HepG2 (cell line): ENCODE measurements around the gene SAMD10. TPM values are rescaled to one million over a fixed set of nuclear protein-coding genes. Genes with fewer than 3 reads are reported as not detected.

Source experiments
- ATF7 ChIP-seq, 2 experiments: fragments of 450-650 bp in 1 of 2; sonication (generic) in 1 of 2; formaldehyde crosslinking in 1 of 2; IDR thresholded peaks; 2 replicates each; pipeline versions ENCODE4 v1.4.0 to v1.6.1; 2016 to 2020; ENCODE audit warnings: antibody characterized with exemption in 1 of 2, mild to moderate bottlenecking in 1 of 2, missing genetic modification reagents in 1 of 2
- CREB3 ChIP-seq: sonication (generic); formaldehyde crosslinking; IDR thresholded peaks from 2 replicates; pipeline ENCODE4 v1.5.0; 2020; ENCODE audit warnings: missing genetic modification reagents
- DZIP1 ChIP-seq: sonication (generic); formaldehyde crosslinking; IDR thresholded peaks from 2 replicates; pipeline ENCODE4 v1.5.0; 2020; ENCODE audit warnings: mild to moderate bottlenecking, missing genetic modification reagents
- HBP1 ChIP-seq: IDR thresholded peaks from 2 replicates; pipeline ENCODE4 v1.6.1; 2016; ENCODE audit warnings: low read depth, control low read depth
- HOXA5 ChIP-seq: sonication (generic); formaldehyde crosslinking; IDR thresholded peaks from 2 replicates; pipeline ENCODE4 v1.4.0; 2020; ENCODE audit warnings: missing genetic modification reagents
- KDM2A ChIP-seq: sonication (generic); formaldehyde crosslinking; IDR thresholded peaks from 2 replicates; pipeline ENCODE4 v1.4.0; 2020; ENCODE audit warnings: low read depth, missing genetic modification reagents, borderline replicate concordance
- PREB ChIP-seq: sonication (generic); formaldehyde crosslinking; IDR thresholded peaks from 2 replicates; pipeline ENCODE4 v1.4.0; 2020; ENCODE audit warnings: missing genetic modification reagents
- SMYD3 ChIP-seq: sonication (generic); formaldehyde crosslinking; IDR thresholded peaks from 2 replicates; pipeline ENCODE4 v1.8.1; 2023; ENCODE audit warnings: mild to moderate bottlenecking, missing genetic modification reagents
- SPEN ChIP-seq: sonication (generic); formaldehyde crosslinking; IDR thresholded peaks from 2 replicates; pipeline ENCODE4 v1.5.1; 2020; ENCODE audit warnings: low read depth, mild to moderate bottlenecking, missing genetic modification reagents
- TOE1 ChIP-seq: sonication (generic); formaldehyde crosslinking; IDR thresholded peaks from 2 replicates; pipeline ENCODE4 v1.4.0; 2020; ENCODE audit warnings: mild to moderate bottlenecking, missing genetic modification reagents
- YY1 ChIP-seq: IDR thresholded peaks from 2 replicates; pipeline ENCODE4 v1.6.1; 2011; ENCODE audit warnings: low read length, low read depth, moderate library complexity, mild to moderate bottlenecking; ENCODE audit not compliant: insufficient read depth, insufficient replicate concordance
- ZBTB25 ChIP-seq: IDR thresholded peaks from 2 replicates; pipeline ENCODE4 v1.6.1; 2018; ENCODE audit warnings: missing genetic modification reagents
- ZFP36L2 ChIP-seq: sonication (generic); formaldehyde crosslinking; IDR thresholded peaks from 2 replicates; pipeline ENCODE4 v1.4.0; 2020; ENCODE audit warnings: missing genetic modification reagents
- ZFP91 ChIP-seq: sonication (generic); formaldehyde crosslinking; IDR thresholded peaks from 2 replicates; pipeline ENCODE4 v1.9.0; 2022; ENCODE audit warnings: missing genetic modification reagents, mild to moderate bottlenecking, borderline replicate concordance
- ZNF160 ChIP-seq: sonication (generic); formaldehyde crosslinking; IDR thresholded peaks from 2 replicates; pipeline ENCODE4 v1.8.0; 2022; ENCODE audit warnings: mild to moderate bottlenecking, inconsistent platforms, missing genetic modification reagents
- ZNF44 ChIP-seq: sonication (generic); formaldehyde crosslinking; IDR thresholded peaks from 2 replicates; pipeline ENCODE4 v1.5.1; 2020; ENCODE audit warnings: mild to moderate bottlenecking, missing genetic modification reagents
- ZNF572 ChIP-seq: sonication (generic); formaldehyde crosslinking; IDR thresholded peaks from 2 replicates; pipeline ENCODE4 v1.5.1; 2020; ENCODE audit warnings: mild to moderate bottlenecking, missing genetic modification reagents
- ZNF761 ChIP-seq: sonication (generic); formaldehyde crosslinking; conservative IDR thresholded peaks from 2 replicates; pipeline ENCODE4 v1.4.0; 2020; ENCODE audit warnings: mild to moderate bottlenecking, missing genetic modification reagents
- polyA plus RNA-seq, 8 experiments: library from polyadenylated mRNA; depleted of rRNA in 3 of 8; stranded (reverse) in 7 of 8; unstranded in 1 of 8; fragments of >200 nt; fragmentation: Illumina TruSeq in 4 of 8; extraction: Trizol in 4 of 8; gene quantifications; 2 replicates each; pipeline versions ENCODE4 v1.2.1 to v1.2.3, GENCODE V29; 2011 to 2016; ENCODE audit warnings: low read depth in 4 of 8, missing spikeins in 1 of 8, mixed read lengths in 1 of 8; ENCODE audit not compliant: insufficient read depth in 1 of 8
- total RNA-seq, 5 experiments: library from RNA; depleted of rRNA; stranded (reverse); fragments of >200 nt; fragmentation: Illumina TruSeq; extraction: Trizol; gene quantifications; 2 replicates each; pipeline ENCODE4 v1.2.3, GENCODE V29; 2016; ENCODE audit warnings: low read depth in 1 of 5

SAMD10 gene
- total and polyA plus RNA-seq, 2 of the 13 experiments (the other 11 are each of a cell fraction or from before 2014, with no cell fraction given), result 6.1 to 11.0 TPM

GRCh38 chr20:64024141-64024990 is 44.9 kb upstream of the SAMD10 start (continued):
- TF ChIP-seq CREB3 (CRISPR knock-in tag) (no peak), SPEN (no peak; the same call in 1 of the 2 replicates), TOE1 (CRISPR knock-in tag) (no peak; the same call in 1 of the 2 replicates), DZIP1 (no peak), KDM2A (CRISPR knock-in tag) (peak; percentile 59), ZNF761 (CRISPR knock-in tag) (0 out of 2 replicates have a peak, but pooled peaks have one; percentile 48), SMYD3 (CRISPR knock-in tag) (peak; percentile 92; the same call in 1 of the 2 replicates), HBP1 (CRISPR knock-in tag) (peak; percentile 44; the same call in 1 of the 2 replicates), YY1 (peak; percentile 86), ZNF44 (CRISPR knock-in tag) (peak; percentile 88; the same call in 1 of the 2 replicates), ZFP36L2 (no peak), ZFP91 (CRISPR knock-in tag) (peak; percentile 77), ZNF160 (CRISPR knock-in tag) (0 out of 2 replicates have a peak, but pooled peaks have one; percentile 56), HOXA5 (CRISPR knock-in tag) (peak; percentile 7; the same call in 1 of the 2 replicates), ATF7 (IDR thresholded peaks at IDR 0.05) (no peak), ATF7 (CRISPR knock-in tag; IDR thresholded peaks at IDR 0.05) (peak; percentile 26; the same call in 1 of the 2 replicates), ZNF572 (no peak), PREB (CRISPR knock-in tag) (no peak), ZBTB25 (CRISPR knock-in tag) (no peak; the same call in 1 of the 2 replicates)
